Mesenteric fat pad (tissue), 1 donor: ENCODE measurements around the gene MARVELD3. TPM values are rescaled to one million over a fixed set of nuclear protein-coding genes. Genes with fewer than 3 reads are reported as not detected.
"Not testable (repeated sequence)": the region's sequence is repeated elsewhere in the genome, so short reads cannot be mapped to it uniquely, and the experiment has no call there.

Experiments used
- DNase-seq: peaks from one replicate; pipeline ENCODE4 v3.0.0-alpha.2; 2020; ENCODE audit warnings: low spot score
- total RNA-seq: library from RNA; stranded (reverse); fragmentation: NEBNext Ultra II Directional; extraction: Animal tissue kit (Norgen Biotek cat#: 25700); gene quantifications from one replicate; pipeline ENCODE4 v1.2.1, GENCODE V29; 2021
- donor health status: DM: yes; HTN: yes; CAD: no.

Gene MARVELD3
- total RNA-seq, 1 donor from 2014 or later: not detected

GRCh38 chr16:71670537-71670936 is 44.6 kb downstream of the MARVELD3 start:
- DNase-seq: no peak

- no peak for DNase-seq
Observed at GRCh38 chr16:71671165-71671564, 45.2 kb downstream of the MARVELD3 start.

GRCh38 chr16:71672125-71672524 is 46.1 kb downstream of the MARVELD3 start:
- no peak for DNase-seq

GRCh38 chr16:71672803-71673581 is 47.0 kb downstream of the MARVELD3 start:
- no peak for DNase-seq

- no peak for DNase-seq
Observed at GRCh38 chr16:71673582-71673973, 47.6 kb downstream of the MARVELD3 start.

- no peak for DNase-seq
Observed at GRCh38 chr16:71674229-71674628, 48.2 kb downstream of the MARVELD3 start.

- DNase-seq: no peak
Observed at GRCh38 chr16:71675380-71675779, 49.4 kb downstream of the MARVELD3 start.

- DNase-seq: no peak
Observed at GRCh38 chr16:71676236-71676635, 50.3 kb downstream of the MARVELD3 start.

GRCh38 chr16:71681360-71681759 is 55.4 kb downstream of the MARVELD3 start:
- DNase-seq: no peak

GRCh38 chr16:71684280-71684679 is 58.3 kb downstream of the MARVELD3 start:
- not testable (repeated sequence) for DNase-seq

Other genes starting within 250 kb of the MARVELD3 start
- not detected for gene TLE7, start 184.1 kb upstream of the MARVELD3 start, total RNA-seq
- gene ZNF23, start 163.9 kb upstream of the MARVELD3 start, total RNA-seq: 10.9 TPM
- 6.7 TPM for gene ZNF19, start 136.9 kb upstream of the MARVELD3 start, total RNA-seq
- 0.26 TPM for gene CHST4, start 99.8 kb upstream of the MARVELD3 start, total RNA-seq
- not detected for gene TAT, start 49.1 kb upstream of the MARVELD3 start, total RNA-seq
- gene PHLPP2, start 98.5 kb downstream of the MARVELD3 start, total RNA-seq: 16.5 TPM
- gene AP1G1, start 182.7 kb downstream of the MARVELD3 start, total RNA-seq: 95.8 TPM
- 44.4 TPM for gene ATXN1L, start 219.8 kb downstream of the MARVELD3 start, total RNA-seq